Liver (tissue), 9 donors: ENCODE data around the gene EXOC6. TPM values are rescaled to one million over a fixed set of nuclear protein-coding genes. Genes with fewer than 3 reads are reported as not detected.

Experiments used
- DNase-seq: peaks from one replicate; pipeline ENCODE4 v3.0.0-alpha.2; 2017; ENCODE audit warnings: low spot score
- H3K27ac ChIP-seq, 2 donors: one replicate each; pipeline ENCODE4 v1.7.0; 2013; ENCODE audit warnings: inconsistent platforms in 2 of 2, low read length in 2 of 2, control low read depth in 1 of 2, low read depth in 1 of 2, mild to moderate bottlenecking in 1 of 2
- H3K27me3 ChIP-seq, 4 donors: one replicate each; pipeline versions ENCODE4 v1.6.1 to v1.7.0; 2013; ENCODE audit warnings: low read length in 3 of 4, inconsistent platforms in 1 of 4, mild to moderate bottlenecking in 1 of 4, moderate library complexity in 1 of 4; ENCODE audit not compliant: control insufficient read depth in 4 of 4, insufficient read depth in 4 of 4
- H3K36me3 ChIP-seq, 4 donors: one replicate each; pipeline versions ENCODE4 v1.6.1 to v1.7.0; 2013; ENCODE audit warnings: low read length in 3 of 4, mild to moderate bottlenecking in 3 of 4, low read depth in 1 of 4, moderate library complexity in 1 of 4; ENCODE audit not compliant: control insufficient read depth in 4 of 4, insufficient read depth in 3 of 4
- H3K4me1 ChIP-seq, 4 donors: one replicate each; pipeline versions ENCODE4 v1.6.1 to v1.7.0; 2013; ENCODE audit warnings: low read length in 3 of 4, mild to moderate bottlenecking in 3 of 4, moderate library complexity in 1 of 4; ENCODE audit not compliant: control insufficient read depth in 4 of 4, insufficient read depth in 4 of 4
- H3K4me3 ChIP-seq, 3 donors: one replicate each; pipeline versions ENCODE4 v1.6.1 to v1.7.0; 2013; ENCODE audit warnings: low read length in 3 of 3, control low read depth in 1 of 3, low read depth in 1 of 3, mild to moderate bottlenecking in 1 of 3
- H3K9ac ChIP-seq, 2 donors: one replicate each; pipeline ENCODE4 v1.7.0; 2013; ENCODE audit warnings: low read length in 2 of 2, mild to moderate bottlenecking in 2 of 2, moderate library complexity in 2 of 2, control low read depth in 1 of 2, low read depth in 1 of 2
- H3K9me3 ChIP-seq, 4 donors: one replicate each; pipeline versions ENCODE4 v1.6.1 to v1.7.0; 2013; ENCODE audit warnings: low read length in 3 of 4; ENCODE audit not compliant: control insufficient read depth in 4 of 4
- ATF3 ChIP-seq: IDR thresholded peaks from 2 replicates; pipeline ENCODE4 v1.6.1; 2016; ENCODE audit warnings: antibody characterized with exemption
- CTCF ChIP-seq: fragments of 150-350 bp; IDR thresholded peaks from 2 replicates; pipeline ENCODE4 v1.5.1; 2017; ENCODE audit warnings: improper control_type of control experiment, low read depth, low read length; ENCODE audit not compliant: missing input control
- EGR1 ChIP-seq, 2 donors: IDR thresholded peaks; 2 replicates each; pipeline ENCODE4 v1.6.1; 2016 to 2018; ENCODE audit warnings: antibody characterized with exemption in 2 of 2, low read depth in 2 of 2
- FOXA1 ChIP-seq: IDR thresholded peaks from 2 replicates; pipeline ENCODE4 v1.6.1; 2016; ENCODE audit warnings: antibody characterized with exemption
- FOXA2 ChIP-seq: IDR thresholded peaks from 2 replicates; pipeline ENCODE4 v1.6.1; 2016; ENCODE audit warnings: antibody characterized with exemption
- HNF4A ChIP-seq, 2 donors: conservative IDR thresholded peaks; 2 replicates each; pipeline ENCODE4 v1.6.1; 2016; ENCODE audit warnings: antibody characterized with exemption in 2 of 2, mild to moderate bottlenecking in 2 of 2
- HNF4G ChIP-seq: IDR thresholded peaks from 2 replicates; pipeline ENCODE4 v1.6.1; 2016; ENCODE audit warnings: antibody characterized with exemption
- JUND ChIP-seq, 2 donors: IDR thresholded peaks; 2 replicates each; pipeline ENCODE4 v1.6.1; 2016; ENCODE audit warnings: antibody characterized with exemption in 2 of 2
- MAX ChIP-seq: IDR thresholded peaks from 2 replicates; pipeline ENCODE4 v1.6.1; 2016; ENCODE audit warnings: antibody characterized with exemption
- NR2F2 ChIP-seq: IDR thresholded peaks from 2 replicates; pipeline ENCODE4 v1.6.1; 2016; ENCODE audit warnings: antibody characterized with exemption
- RAD21 ChIP-seq, 2 donors: IDR thresholded peaks; 2 replicates each; pipeline ENCODE4 v1.6.1; 2016; ENCODE audit warnings: antibody characterized with exemption in 2 of 2, mild to moderate bottlenecking in 2 of 2
- REST ChIP-seq: IDR thresholded peaks from 2 replicates; pipeline ENCODE4 v1.6.1; 2016; ENCODE audit warnings: antibody characterized with exemption, mild to moderate bottlenecking
- RXRA ChIP-seq, 2 donors: IDR thresholded peaks; 2 replicates each; pipeline ENCODE4 v1.6.1; 2017 to 2018; ENCODE audit warnings: antibody characterized with exemption in 2 of 2, mild to moderate bottlenecking in 1 of 2
- SP1 ChIP-seq: IDR thresholded peaks from 2 replicates; pipeline ENCODE4 v1.6.1; 2018; ENCODE audit warnings: antibody characterized with exemption, mild to moderate bottlenecking
- TAF1 ChIP-seq: conservative IDR thresholded peaks from 2 replicates; pipeline ENCODE4 v1.6.1; 2016; ENCODE audit warnings: antibody characterized with exemption, mild to moderate bottlenecking
- YY1 ChIP-seq: IDR thresholded peaks from 2 replicates; pipeline ENCODE4 v1.6.1; 2016; ENCODE audit warnings: antibody characterized with exemption, mild to moderate bottlenecking
- ZBTB33 ChIP-seq: IDR thresholded peaks from 2 replicates; pipeline ENCODE4 v1.6.1; 2016; ENCODE audit warnings: antibody characterized with exemption
- WGBS: extraction: QIAGEN DNeasy Blood & Tissue Kit; methylation state at CpG from one replicate; pipeline ENCODE4 v1.1.7; 2013; 5-methylcytosine and 5-hydroxymethylcytosine counted together
- polyA plus RNA-seq, 2 donors: library from polyadenylated mRNA; stranded (reverse) in 1 of 2; unstranded in 1 of 2; fragments of 200-250 nt in 1 of 2; fragments of >200 nt in 1 of 2; fragmentation: Nextera tagmentation in 1 of 2; extraction: Ambion mirVana in 1 of 2; gene quantifications; one replicate each; pipeline versions ENCODE4 v1.2.1 to v1.2.3, GENCODE V29; 2013 to 2015
- total RNA-seq, 2 donors: library from RNA; depleted of rRNA; stranded (reverse); fragments of >200 nt; gene quantifications; one replicate each; pipeline ENCODE4 v1.2.3, GENCODE V29; 2014
- donor health status: healthy.
- donor health status: healthy.
- donor health status: healthy.
- donor health status: healthy.
- donor health status: healthy.

EXOC6 gene
- total and polyA plus RNA-seq, 4 donors: 6.5 to 35.4 (median 8.4) TPM

- Histone ChIP-seq H3K27me3 (no peaks in the 10 kb centered on the region), H3K4me1 (no peaks in the 10 kb centered on the region), H3K4me3 (no peak overlapping the region), H3K27ac (no peak overlapping the region), H3K9me3 (no peaks in the 10 kb centered on the region), H3K9ac (no peak overlapping the region), H3K36me3 (no peaks in the 10 kb centered on the region)
- TF ChIP-seq HNF4A (conservative IDR thresholded peaks at IDR 0.05) (no peak), NR2F2 (no peak), ATF3 (no peak), RXRA (IDR thresholded peaks at IDR 0.05) (no peak), MAX (no peak), RAD21 (IDR thresholded peaks at IDR 0.05) (no peak), CTCF (no peak), SP1 (no peak), REST (no peak), JUND (IDR thresholded peaks at IDR 0.05) (no peak), ZBTB33 (no peak), EGR1 (IDR thresholded peaks at IDR 0.05; ENCODE audit: low read depth in 2 of 2) (no peak), TAF1 (no peak), FOXA1 (no peak)
- 90% methylated on average over 3 of the region's 3 CpGs for WGBS
- DNase-seq: no peak
Measured at GRCh38 chr10:93087846-93088245, 239.5 kb downstream of the EXOC6 start.

- no peak overlapping the region for H3K27ac ChIP-seq
- H3K9ac ChIP-seq: no peak overlapping the region
- no peaks in the 10 kb centered on the region for H3K4me1 ChIP-seq
- no peak overlapping the region for H3K4me3 ChIP-seq
- DNase-seq: no peak
- no peaks in the 10 kb centered on the region for H3K27me3 ChIP-seq
- WGBS: 92% methylated on average over 4 of the region's 4 CpGs
- H3K36me3 ChIP-seq: no peaks in the 10 kb centered on the region
- H3K9me3 ChIP-seq: no peaks in the 10 kb centered on the region
- TF ChIP-seq RXRA (IDR thresholded peaks at IDR 0.05) (no peak), MAX (no peak), ATF3 (no peak), REST (no peak), SP1 (no peak), NR2F2 (no peak), RAD21 (IDR thresholded peaks at IDR 0.05) (no peak), FOXA2 (no peak), YY1 (no peak), FOXA1 (no peak), HNF4A (conservative IDR thresholded peaks at IDR 0.05) (no peak), JUND (IDR thresholded peaks at IDR 0.05) (no peak), TAF1 (no peak), HNF4G (no peak), CTCF (no peak), EGR1 (IDR thresholded peaks at IDR 0.05; ENCODE audit: low read depth in 2 of 2) (no peak)
Measured at GRCh38 chr10:93088466-93088865, 240.1 kb downstream of the EXOC6 start.
